GM19328 (cell line): Measurements from ENCODE around the gene TRIM63.

Experiments
- ATAC-seq: cut with Tn5 transposase; IDR thresholded peaks from one replicate; pipeline ENCODE4 v1.9.1; 2021; ENCODE audit warnings: mild to moderate bottlenecking, moderate library complexity; ENCODE audit not compliant: unreplicated experiment

Gene TRIM63

GRCh38 chr1:26020330-26020768 is 47.1 kb downstream of the TRIM63 start:
- ATAC-seq, result no peak

- no peak for ATAC-seq
These were observed 47.7 kb downstream of the TRIM63 start for GRCh38 chr1:26019641-26020315.

- no peak for ATAC-seq
These were observed 49.8 kb downstream of the TRIM63 start for GRCh38 chr1:26017606-26018005.

- no peak for ATAC-seq
These were observed 50.4 kb downstream of the TRIM63 start for GRCh38 chr1:26016953-26017545.

GRCh38 chr1:26016258-26016952 is 51.0 kb downstream of the TRIM63 start:
- ATAC-seq, result no peak

GRCh38 chr1:26015358-26015757 is 52.1 kb downstream of the TRIM63 start:
- ATAC-seq, result no peak

- no peak for ATAC-seq
These were observed 53.3 kb downstream of the TRIM63 start for GRCh38 chr1:26014179-26014578.

GRCh38 chr1:26012864-26013263 is 54.6 kb downstream of the TRIM63 start:
- ATAC-seq, result no peak

GRCh38 chr1:26010825-26011224 is 56.6 kb downstream of the TRIM63 start:
- ATAC-seq, result no peak

GRCh38 chr1:26009796-26010447 is 57.5 kb downstream of the TRIM63 start:
- ATAC-seq, result no peak

- ATAC-seq, result no peak
These were observed 60.7 kb downstream of the TRIM63 start for GRCh38 chr1:26006710-26007109.

- no peak for ATAC-seq
These were observed 61.9 kb downstream of the TRIM63 start for GRCh38 chr1:26005434-26006105.

- ATAC-seq, result no peak
These were observed 63.7 kb downstream of the TRIM63 start for GRCh38 chr1:26003756-26004155.

GRCh38 chr1:26003262-26003661 is 64.2 kb downstream of the TRIM63 start:
- no peak for ATAC-seq
